ENCODE results near the gene EYA2.

EYA2 gene

GRCh38 chr20:47223896-47224295 is 329.3 kb downstream of the EYA2 start:
- no peaks in the 10 kb centered on the region for H3K9me3 ChIP-seq (ENCODE audit: control insufficient read depth, insufficient read depth, low read length)
- peaks cover 90% of the 10 kb centered on the region for H3K36me3 ChIP-seq (ENCODE audit: control insufficient read depth, insufficient read depth, low read length)
- no peaks in the 10 kb centered on the region for H3K27me3 ChIP-seq (ENCODE audit: control insufficient read depth, insufficient read depth, low read length)
- H3K27ac ChIP-seq (ENCODE audit: low read depth, low read length): no peak overlapping the region
- no peak overlapping the region for H3K4me3 ChIP-seq (ENCODE audit: low read depth, low read length)
- no peaks in the 10 kb centered on the region for H3K4me1 ChIP-seq (ENCODE audit: control insufficient read depth, insufficient read depth, low read length)
- no peak overlapping the region for H3K9ac ChIP-seq (ENCODE audit: low read depth, low read length)

DNA sequence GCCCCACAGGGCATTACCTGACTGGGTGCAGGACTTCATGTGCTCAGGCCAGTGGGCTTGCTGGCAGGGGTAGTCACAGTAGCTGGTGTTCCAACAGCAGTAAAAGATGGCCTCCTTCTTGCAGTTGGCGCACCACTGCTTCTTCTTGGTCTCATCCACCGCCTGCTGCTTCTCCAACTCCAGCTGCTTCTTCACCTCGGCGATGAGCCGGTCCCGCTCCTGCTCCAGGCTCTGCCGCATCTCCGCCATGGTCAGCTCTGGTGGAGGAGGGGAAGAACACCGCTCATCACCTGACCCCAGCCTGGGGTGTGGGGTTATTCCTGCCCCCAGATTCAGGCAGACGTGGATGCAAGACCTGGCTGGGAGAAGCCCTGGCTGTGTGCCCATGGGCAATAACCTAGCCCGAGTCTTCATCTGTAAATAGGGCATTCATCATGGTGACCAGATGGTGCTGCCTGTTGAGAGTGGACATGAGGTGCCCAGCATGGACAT is 329.7 kb downstream of the EYA2 start:
- Histone ChIP-seq H3K9me3 (ENCODE audit: control insufficient read depth, insufficient read depth, low read length) (no peaks in the 10 kb centered on the region), H3K9ac (ENCODE audit: low read depth, low read length) (no peak overlapping the region), H3K27me3 (ENCODE audit: control insufficient read depth, insufficient read depth, low read length) (no peaks in the 10 kb centered on the region), H3K4me1 (ENCODE audit: control insufficient read depth, insufficient read depth, low read length) (no peaks in the 10 kb centered on the region), H3K4me3 (ENCODE audit: low read depth, low read length) (no peak overlapping the region), H3K27ac (ENCODE audit: low read depth, low read length) (no peak overlapping the region), H3K36me3 (ENCODE audit: control insufficient read depth, insufficient read depth, low read length) (peaks cover 94% of the 10 kb centered on the region)

- H3K4me1 ChIP-seq (ENCODE audit: control insufficient read depth, insufficient read depth, low read length): no peaks in the 10 kb centered on the region
- no peaks in the 10 kb centered on the region for H3K27me3 ChIP-seq (ENCODE audit: control insufficient read depth, insufficient read depth, low read length)
- H3K4me3 ChIP-seq (ENCODE audit: low read depth, low read length): no peak overlapping the region
- H3K36me3 ChIP-seq (ENCODE audit: control insufficient read depth, insufficient read depth, low read length): peaks cover 94% of the 10 kb centered on the region
- H3K9ac ChIP-seq (ENCODE audit: low read depth, low read length): no peak overlapping the region
- H3K27ac ChIP-seq (ENCODE audit: low read depth, low read length): no peak overlapping the region
- H3K9me3 ChIP-seq (ENCODE audit: control insufficient read depth, insufficient read depth, low read length): no peaks in the 10 kb centered on the region
These were observed 330.2 kb downstream of the EYA2 start for GRCh38 chr20:47224857-47225256.

GRCh38 chr20:47225458-47225857 is 330.8 kb downstream of the EYA2 start:
- Histone ChIP-seq H3K27me3 (ENCODE audit: control insufficient read depth, insufficient read depth, low read length) (no peaks in the 10 kb centered on the region), H3K9ac (ENCODE audit: low read depth, low read length) (no peak overlapping the region), H3K27ac (ENCODE audit: low read depth, low read length) (no peak overlapping the region), H3K36me3 (ENCODE audit: control insufficient read depth, insufficient read depth, low read length) (peaks cover 94% of the 10 kb centered on the region), H3K9me3 (ENCODE audit: control insufficient read depth, insufficient read depth, low read length) (no peaks in the 10 kb centered on the region), H3K4me3 (ENCODE audit: low read depth, low read length) (no peak overlapping the region), H3K4me1 (ENCODE audit: control insufficient read depth, insufficient read depth, low read length) (no peaks in the 10 kb centered on the region)

- no peak overlapping the region for H3K9ac ChIP-seq (ENCODE audit: low read depth, low read length)
- H3K27me3 ChIP-seq (ENCODE audit: control insufficient read depth, insufficient read depth, low read length): no peaks in the 10 kb centered on the region
- no peak overlapping the region for H3K4me3 ChIP-seq (ENCODE audit: low read depth, low read length)
- H3K36me3 ChIP-seq (ENCODE audit: control insufficient read depth, insufficient read depth, low read length): peaks cover 93% of the 10 kb centered on the region
- no peaks in the 10 kb centered on the region for H3K9me3 ChIP-seq (ENCODE audit: control insufficient read depth, insufficient read depth, low read length)
- H3K27ac ChIP-seq (ENCODE audit: low read depth, low read length): no peak overlapping the region
- peaks cover 12% of the 10 kb centered on the region; the same call in 1 of the 2 replicates for H3K4me1 ChIP-seq (ENCODE audit: control insufficient read depth, insufficient read depth, low read length)
These were observed 332.5 kb downstream of the EYA2 start for GRCh38 chr20:47227119-47227518.

DNA sequence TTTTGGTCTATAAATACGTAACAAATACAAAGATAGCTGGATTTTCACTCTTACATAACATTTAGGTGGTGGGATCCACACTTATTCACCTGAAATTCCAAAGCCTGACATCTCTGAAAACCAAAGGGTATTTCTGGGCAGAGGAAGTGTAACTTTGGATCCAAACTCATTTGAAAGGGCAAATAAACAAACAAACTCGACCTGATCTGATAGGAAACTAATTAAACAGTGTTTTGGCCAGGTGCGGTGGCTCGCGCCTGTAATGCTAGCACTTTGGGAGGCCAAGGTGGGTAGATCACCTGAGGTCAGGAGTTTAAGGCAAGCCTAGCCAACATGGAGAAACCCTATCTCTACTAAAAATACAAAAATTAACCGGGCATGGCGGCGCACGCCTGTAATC is 332.9 kb downstream of the EYA2 start:
- Histone ChIP-seq H3K27ac (ENCODE audit: low read depth, low read length) (no peak overlapping the region), H3K27me3 (ENCODE audit: control insufficient read depth, insufficient read depth, low read length) (no peaks in the 10 kb centered on the region), H3K9me3 (ENCODE audit: control insufficient read depth, insufficient read depth, low read length) (no peaks in the 10 kb centered on the region), H3K9ac (ENCODE audit: low read depth, low read length) (no peak overlapping the region), H3K4me1 (ENCODE audit: control insufficient read depth, insufficient read depth, low read length) (peaks cover 13% of the 10 kb centered on the region; the same call in 1 of the 2 replicates), H3K4me3 (ENCODE audit: low read depth, low read length) (no peak overlapping the region), H3K36me3 (ENCODE audit: control insufficient read depth, insufficient read depth, low read length) (peaks cover 91% of the 10 kb centered on the region)

- no peak overlapping the region for H3K9ac ChIP-seq (ENCODE audit: low read depth, low read length)
- H3K4me1 ChIP-seq (ENCODE audit: control insufficient read depth, insufficient read depth, low read length): peaks cover 13% of the 10 kb centered on the region; the same call in 1 of the 2 replicates
- peaks cover 91% of the 10 kb centered on the region for H3K36me3 ChIP-seq (ENCODE audit: control insufficient read depth, insufficient read depth, low read length)
- H3K27me3 ChIP-seq (ENCODE audit: control insufficient read depth, insufficient read depth, low read length): no peaks in the 10 kb centered on the region
- H3K4me3 ChIP-seq (ENCODE audit: low read depth, low read length): no peak overlapping the region
- no peak overlapping the region for H3K27ac ChIP-seq (ENCODE audit: low read depth, low read length)
- H3K9me3 ChIP-seq (ENCODE audit: control insufficient read depth, insufficient read depth, low read length): no peaks in the 10 kb centered on the region
These were observed 334.0 kb downstream of the EYA2 start for GRCh38 chr20:47228654-47229053.

GRCh38 chr20:47230811-47231256 is 336.2 kb downstream of the EYA2 start:
- H3K4me1 ChIP-seq (ENCODE audit: control insufficient read depth, insufficient read depth, low read length): peaks cover 13% of the 10 kb centered on the region; the same call in 1 of the 2 replicates
- no peak overlapping the region for H3K4me3 ChIP-seq (ENCODE audit: low read depth, low read length)
- H3K9ac ChIP-seq (ENCODE audit: low read depth, low read length): no peak overlapping the region
- no peaks in the 10 kb centered on the region for H3K9me3 ChIP-seq (ENCODE audit: control insufficient read depth, insufficient read depth, low read length)
- H3K27me3 ChIP-seq (ENCODE audit: control insufficient read depth, insufficient read depth, low read length): no peaks in the 10 kb centered on the region
- no peak overlapping the region for H3K27ac ChIP-seq (ENCODE audit: low read depth, low read length)
- peaks cover 94% of the 10 kb centered on the region for H3K36me3 ChIP-seq (ENCODE audit: control insufficient read depth, insufficient read depth, low read length)

GRCh38 chr20:47231382-47232039 is 336.9 kb downstream of the EYA2 start:
- Histone ChIP-seq H3K27me3 (ENCODE audit: control insufficient read depth, insufficient read depth, low read length) (no peaks in the 10 kb centered on the region), H3K4me1 (ENCODE audit: control insufficient read depth, insufficient read depth, low read length) (peaks cover 13% of the 10 kb centered on the region; the same call in 1 of the 2 replicates), H3K9me3 (ENCODE audit: control insufficient read depth, insufficient read depth, low read length) (no peaks in the 10 kb centered on the region), H3K4me3 (ENCODE audit: low read depth, low read length) (no peak overlapping the region), H3K27ac (ENCODE audit: low read depth, low read length) (peak overlapping the region; percentile 1), H3K9ac (ENCODE audit: low read depth, low read length) (no peak overlapping the region), H3K36me3 (ENCODE audit: control insufficient read depth, insufficient read depth, low read length) (peaks cover 94% of the 10 kb centered on the region)

GRCh38 chr20:47232518-47232917 is 337.9 kb downstream of the EYA2 start:
- Histone ChIP-seq H3K27ac (ENCODE audit: low read depth, low read length) (no peak overlapping the region), H3K27me3 (ENCODE audit: control insufficient read depth, insufficient read depth, low read length) (no peaks in the 10 kb centered on the region), H3K36me3 (ENCODE audit: control insufficient read depth, insufficient read depth, low read length) (peaks cover 94% of the 10 kb centered on the region), H3K9ac (ENCODE audit: low read depth, low read length) (no peak overlapping the region), H3K4me1 (ENCODE audit: control insufficient read depth, insufficient read depth, low read length) (peaks cover 13% of the 10 kb centered on the region; the same call in 1 of the 2 replicates), H3K9me3 (ENCODE audit: control insufficient read depth, insufficient read depth, low read length) (no peaks in the 10 kb centered on the region), H3K4me3 (ENCODE audit: low read depth, low read length) (no peak overlapping the region)

DNA sequence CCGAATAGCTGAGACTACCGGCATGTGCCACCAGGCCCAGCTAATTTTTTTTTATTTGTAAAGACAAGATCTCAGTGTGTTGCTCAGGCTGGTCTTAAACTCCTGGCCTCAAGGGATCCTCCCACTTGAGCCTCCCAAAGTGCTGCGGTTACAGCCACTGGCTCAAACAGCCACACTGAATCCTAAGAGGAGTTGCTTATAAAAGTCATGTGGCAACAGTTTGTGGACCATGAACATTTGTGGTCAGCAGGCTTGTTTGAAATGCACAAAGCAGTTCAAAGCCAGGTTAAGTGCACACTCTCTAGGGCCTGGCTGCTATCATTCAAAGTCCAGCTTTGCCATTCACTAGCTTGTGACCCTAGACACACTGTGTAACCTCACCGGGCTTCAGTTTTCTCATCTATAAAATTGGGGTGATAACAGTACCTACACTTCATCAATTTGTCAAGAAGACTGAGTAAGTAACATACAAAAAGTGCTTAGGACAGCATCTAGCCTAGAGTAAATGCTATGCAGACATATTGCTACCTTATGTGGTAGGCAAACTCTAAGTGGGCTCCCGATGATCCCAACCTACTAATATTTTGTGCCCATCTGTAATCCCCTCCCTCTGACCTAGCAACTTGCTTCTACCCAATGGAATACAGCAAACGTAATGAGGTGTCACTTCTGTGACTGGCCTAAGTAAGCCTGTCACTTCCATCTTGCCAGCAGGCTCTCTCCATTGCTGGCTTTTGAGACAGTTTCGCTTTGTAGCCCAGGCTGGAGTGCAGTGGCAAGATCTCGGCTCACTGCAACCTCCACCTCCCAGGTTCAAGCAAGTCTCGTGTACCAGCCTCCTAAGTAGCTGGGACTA is 338.9 kb downstream of the EYA2 start:
- H3K27ac ChIP-seq (ENCODE audit: low read depth, low read length): no peak overlapping the region

More for the DNA sequence above, 338.9 kb downstream of the EYA2 start:
- Histone ChIP-seq H3K36me3 (ENCODE audit: control insufficient read depth, insufficient read depth, low read length) (peaks cover 94% of the 10 kb centered on the region), H3K4me3 (ENCODE audit: low read depth, low read length) (no peak overlapping the region), H3K27me3 (ENCODE audit: control insufficient read depth, insufficient read depth, low read length) (no peaks in the 10 kb centered on the region), H3K4me1 (ENCODE audit: control insufficient read depth, insufficient read depth, low read length) (peaks cover 13% of the 10 kb centered on the region; the same call in 1 of the 2 replicates), H3K9me3 (ENCODE audit: control insufficient read depth, insufficient read depth, low read length) (no peaks in the 10 kb centered on the region), H3K9ac (ENCODE audit: low read depth, low read length) (no peak overlapping the region)

All from HUES48 (cell line).